Nephron progenitor cell (in vitro differentiated cells): Measurements from ENCODE around the gene MED16.

ENCODE experiments used
- DNase-seq: peaks from one replicate; pipeline ENCODE4 v3.0.0; 2021
- H3K27ac Mint-ChIP-seq: 2 replicates; pipeline ENCODE4 v1.8.0; 2021; ENCODE audit warnings: mild to moderate bottlenecking, moderate library complexity, mixed read lengths
- H3K27me3 Mint-ChIP-seq: 2 replicates; pipeline ENCODE4 v1.8.0; 2021; ENCODE audit warnings: mild to moderate bottlenecking, low read depth, mixed read lengths; ENCODE audit not compliant: poor library complexity
- H3K36me3 Mint-ChIP-seq: 2 replicates; pipeline ENCODE4 v1.8.0; 2021; ENCODE audit warnings: low read depth, mixed read lengths
- H3K4me1 Mint-ChIP-seq: 2 replicates; pipeline ENCODE4 v1.8.0; 2021; ENCODE audit warnings: mixed read lengths
- H3K4me3 Mint-ChIP-seq: 2 replicates; pipeline ENCODE4 v1.8.0; 2021; ENCODE audit warnings: mild to moderate bottlenecking, moderate library complexity, mixed read lengths
- H3K9me3 Mint-ChIP-seq: 2 replicates; pipeline ENCODE4 v1.8.0; 2021; ENCODE audit warnings: mild to moderate bottlenecking, moderate library complexity, mixed read lengths
- CTCF ChIP-seq: fragments of 200-600 bp; sonication (generic); IDR thresholded peaks from 2 replicates; pipeline ENCODE4 v1.5.0; 2021; ENCODE audit warnings: antibody characterized with exemption

MED16 gene

GRCh38 chr19:868458-869244 is 24.3 kb downstream of the MED16 start:
- Mint-ChIP-seq H3K27ac (no peak overlapping the region), H3K9me3 (no peaks in the 10 kb centered on the region), H3K36me3 (peaks cover 36% of the 10 kb centered on the region), H3K4me1 (peaks cover 6% of the 10 kb centered on the region), H3K27me3 (peaks cover 3% of the 10 kb centered on the region), H3K4me3 (no peak overlapping the region)
- TF ChIP-seq CTCF: no peak
- no peak for DNase-seq

- no peak overlapping the region for H3K4me3 Mint-ChIP-seq
- H3K4me1 Mint-ChIP-seq: peaks cover 6% of the 10 kb centered on the region
- no peak for DNase-seq
- no peak for TF ChIP-seq CTCF
- H3K36me3 Mint-ChIP-seq: peaks cover 36% of the 10 kb centered on the region
- H3K27ac Mint-ChIP-seq: no peak overlapping the region
- peaks cover 10% of the 10 kb centered on the region for H3K27me3 Mint-ChIP-seq
- no peaks in the 10 kb centered on the region for H3K9me3 Mint-ChIP-seq
Measured at GRCh38 chr19:867855-868457, 25.0 kb downstream of the MED16 start.

- Mint-ChIP-seq H3K9me3 (no peaks in the 10 kb centered on the region), H3K27me3 (peaks cover 16% of the 10 kb centered on the region), H3K36me3 (peaks cover 36% of the 10 kb centered on the region), H3K4me3 (no peak overlapping the region), H3K4me1 (peaks cover 6% of the 10 kb centered on the region), H3K27ac (no peak overlapping the region)
- TF ChIP-seq CTCF: no peak
- DNase-seq: no peak
Measured at GRCh38 chr19:867301-867793, 25.6 kb downstream of the MED16 start.

- Mint-ChIP-seq H3K4me3 (no peak overlapping the region), H3K9me3 (no peaks in the 10 kb centered on the region), H3K36me3 (peaks cover 36% of the 10 kb centered on the region), H3K27me3 (peaks cover 21% of the 10 kb centered on the region), H3K27ac (no peak overlapping the region), H3K4me1 (peaks cover 6% of the 10 kb centered on the region)
- no peak for DNase-seq
- no peak for TF ChIP-seq CTCF
Measured at GRCh38 chr19:866769-867300, 26.2 kb downstream of the MED16 start.

GRCh38 chr19:863315-863620 is 29.7 kb downstream of the MED16 start:
- no peak for DNase-seq
- Mint-ChIP-seq H3K36me3 (peaks cover 13% of the 10 kb centered on the region), H3K9me3 (no peaks in the 10 kb centered on the region), H3K27me3 (peaks cover 48% of the 10 kb centered on the region), H3K4me3 (no peak overlapping the region), H3K27ac (no peak overlapping the region), H3K4me1 (peaks cover 6% of the 10 kb centered on the region)
- no peak for TF ChIP-seq CTCF
